AML-193 (cell line): ENCODE data around the gene PRF1.

Experiments
- DNase-seq, 2 experiments: peaks; one replicate each; lab custom pipeline; 2025; lab: John Stamatoyannopoulos, UW

Gene PRF1

GRCh38 chr10:70560511-70560941 is 42.0 kb downstream of the PRF1 start:
- no peak for DNase-seq

GRCh38 chr10:70559861-70560260 is 42.7 kb downstream of the PRF1 start:
- no peak for DNase-seq

- DNase-seq: no peak
Observed at GRCh38 chr10:70558871-70559810, 43.4 kb downstream of the PRF1 start.

- no peak for DNase-seq
Observed at GRCh38 chr10:70558295-70558694, 44.2 kb downstream of the PRF1 start.

- DNase-seq: no peak
Observed at GRCh38 chr10:70557876-70558275, 44.7 kb downstream of the PRF1 start.

- DNase-seq: no peak
Observed at GRCh38 chr10:70557086-70557845, 45.3 kb downstream of the PRF1 start.

GRCh38 chr10:70555371-70555770 is 47.2 kb downstream of the PRF1 start:
- no peak for DNase-seq

GRCh38 chr10:70552586-70552985 is 50.0 kb downstream of the PRF1 start:
- no peak for DNase-seq

GRCh38 chr10:70551971-70552422 is 50.5 kb downstream of the PRF1 start:
- no peak for DNase-seq

GRCh38 chr10:70551466-70551865 is 51.1 kb downstream of the PRF1 start:
- no peak for DNase-seq

- DNase-seq: no peak
Observed at GRCh38 chr10:70550459-70550858, 52.1 kb downstream of the PRF1 start.

- peak; percentile 29 to 42 for DNase-seq
Observed at GRCh38 chr10:70549962-70550458, 52.5 kb downstream of the PRF1 start.

- DNase-seq: no peak
Observed at GRCh38 chr10:70549351-70549961, 53.1 kb downstream of the PRF1 start.
